ENCODE measurements around the gene POMT2.
"Not testable (repeated sequence)": the region's sequence is repeated elsewhere in the genome, so short reads cannot be mapped to it uniquely, and the experiment has no call there.

The POMT2 gene

DNA sequence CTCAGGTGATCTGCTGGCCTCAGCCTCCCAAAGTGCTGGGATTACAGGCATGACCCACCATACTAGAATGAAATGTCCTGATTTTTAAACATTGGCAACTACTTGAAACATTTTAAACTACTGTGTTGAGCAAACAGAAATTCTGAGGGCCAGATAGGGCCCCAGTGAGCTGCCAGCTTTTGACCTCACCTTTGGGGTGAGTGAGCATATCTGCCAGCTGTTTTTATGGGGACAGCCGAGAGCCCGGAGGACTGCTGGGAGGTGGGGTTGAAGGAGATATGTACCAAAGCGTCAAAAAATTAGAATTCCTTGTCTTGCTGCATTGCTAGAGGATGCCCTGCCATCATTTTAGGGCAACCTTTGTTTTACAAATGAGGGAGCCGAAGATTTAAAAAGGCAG lies 2.9 kb upstream of the POMT2 start:
- DNase-seq = no peak

DNA sequence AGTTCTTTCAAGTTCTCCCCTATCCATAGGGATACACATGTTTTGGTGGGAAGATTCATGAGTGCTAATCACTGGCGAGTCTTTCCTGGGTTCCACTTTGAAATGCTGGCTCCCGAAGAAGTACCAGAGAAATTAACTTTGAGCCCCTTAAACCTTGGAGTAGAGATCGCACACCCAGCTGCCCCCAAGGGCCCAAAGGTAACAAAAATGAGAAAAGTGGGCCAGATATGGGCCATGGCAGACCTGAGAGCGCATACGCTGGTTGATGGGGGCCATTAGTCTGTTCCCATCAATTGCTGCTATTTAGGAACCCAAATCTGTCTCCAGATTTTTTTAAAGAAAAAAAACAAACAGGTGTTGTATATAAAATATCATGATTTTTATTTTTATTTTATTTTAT lies 2.3 kb upstream of the POMT2 start:
- no peak for DNase-seq

DNA sequence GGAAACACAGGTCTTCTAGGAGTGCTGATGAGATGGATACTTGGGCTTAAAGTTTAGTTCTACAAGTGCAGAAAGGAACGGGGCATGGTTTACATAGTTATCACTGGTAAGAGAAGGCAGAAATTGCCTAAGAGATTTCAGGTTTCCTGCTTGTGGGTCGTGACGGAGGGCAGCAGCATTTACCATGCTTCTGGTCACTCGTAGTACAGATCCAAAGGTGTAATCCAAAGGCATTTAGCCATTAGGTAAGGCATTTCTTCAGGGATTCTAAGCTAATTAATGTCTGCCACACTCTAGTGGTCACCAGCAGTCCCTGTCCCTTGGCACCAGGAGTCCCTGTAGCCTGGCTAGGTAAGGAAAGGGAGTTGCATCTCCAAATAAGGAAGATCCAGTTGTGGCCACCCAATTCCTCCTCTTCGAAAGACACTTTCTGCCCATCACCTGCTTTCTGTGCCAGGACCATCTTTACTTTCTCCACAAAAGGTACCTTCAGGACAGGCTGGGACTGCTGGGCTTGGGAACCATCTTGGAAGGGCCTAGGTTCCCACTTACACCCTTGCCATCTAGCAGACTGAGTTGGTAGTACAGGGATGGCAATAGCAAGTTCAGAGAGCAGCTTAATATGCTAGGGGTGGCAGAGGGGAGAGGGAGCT lies 1.7 kb upstream of the POMT2 start:
- no peak for DNase-seq

DNA sequence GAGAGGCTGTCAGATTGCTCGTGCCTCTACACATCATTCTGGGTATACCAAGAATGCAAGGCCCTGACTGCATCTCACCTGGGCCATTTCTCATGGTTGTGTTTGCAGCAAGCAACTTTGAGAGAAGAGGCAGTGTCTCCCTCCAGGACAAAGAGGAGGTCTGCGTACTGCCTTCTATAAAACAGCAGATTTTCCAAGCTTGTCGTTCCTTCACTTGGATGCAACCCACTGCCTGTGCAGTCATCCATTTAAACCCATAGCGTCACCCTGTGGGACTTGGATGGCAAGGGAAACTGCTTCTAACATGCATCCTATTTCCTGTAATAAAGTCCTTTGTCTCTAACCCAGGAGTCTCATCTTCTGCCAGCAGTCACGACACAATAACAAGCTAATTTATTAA lies 1.3 kb downstream of the POMT2 start:
- DNase-seq = peak; percentile 60

DNA sequence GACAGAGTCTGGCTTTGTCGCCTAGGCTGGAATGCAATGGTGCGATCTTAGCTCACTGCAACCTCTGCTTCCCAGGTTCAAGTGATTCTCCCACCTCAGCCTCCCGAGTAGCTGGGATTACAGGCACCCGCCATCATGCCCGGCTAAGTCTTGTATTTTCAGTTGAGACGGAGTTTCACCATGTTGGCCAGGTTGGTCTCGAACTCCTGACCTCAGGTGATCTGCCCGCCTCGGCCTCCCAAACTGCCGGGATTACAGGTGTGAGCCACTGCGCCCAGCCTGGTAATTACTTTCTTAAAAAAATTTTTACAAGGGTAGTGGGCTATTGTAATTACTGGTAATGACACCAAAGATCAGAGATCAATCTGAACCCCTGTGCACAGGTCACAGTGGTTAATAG lies 1.9 kb downstream of the POMT2 start:
- not testable (repeated sequence) for DNase-seq

DNA sequence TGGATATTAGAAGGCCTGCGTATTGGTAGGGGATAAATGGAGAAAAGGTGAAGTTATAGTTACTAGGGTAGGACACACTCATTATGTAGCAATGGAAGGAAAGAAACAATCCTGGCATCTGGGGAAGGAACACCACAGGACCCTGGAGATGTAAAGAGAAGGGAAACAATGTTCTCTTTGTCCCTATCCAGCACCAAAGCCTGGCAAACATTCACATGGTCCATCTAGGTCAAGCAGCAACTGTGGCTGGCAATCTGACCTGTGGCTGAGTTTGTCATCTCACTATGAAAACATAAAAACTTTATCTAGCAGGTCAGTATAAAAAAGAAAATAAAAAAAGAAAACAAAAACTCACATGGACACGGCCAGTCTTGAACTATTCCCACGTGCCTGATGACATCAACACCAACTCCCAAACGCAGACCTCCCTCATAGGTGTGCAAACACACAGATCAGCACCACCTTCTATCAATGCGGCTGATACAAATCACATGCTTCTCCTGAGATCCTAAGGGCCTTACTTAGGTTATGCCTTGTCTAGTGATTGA lies 2.6 kb downstream of the POMT2 start:
- DNase-seq = peak; percentile 44

DNA sequence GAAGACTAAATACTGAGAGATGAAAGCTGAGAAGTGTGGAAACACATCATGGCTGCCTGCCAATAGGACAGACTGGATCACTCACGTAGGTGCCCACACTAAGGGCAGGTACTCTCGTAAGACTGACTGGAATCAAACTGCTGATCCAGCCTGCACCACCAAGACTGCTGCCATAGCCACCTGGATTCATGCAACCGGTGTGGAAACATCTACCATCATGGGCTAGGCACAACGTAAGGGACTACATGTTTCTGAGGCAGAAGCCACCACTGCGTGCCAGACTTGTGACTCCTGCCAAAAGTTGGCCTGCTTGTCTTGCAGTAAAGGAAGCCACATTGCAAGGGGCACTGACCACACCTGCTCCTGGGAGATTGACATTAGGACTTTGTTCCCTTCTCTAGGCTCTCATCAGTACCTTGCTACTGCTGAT lies 3.8 kb downstream of the POMT2 start:
- DNase-seq = no peak

DNA sequence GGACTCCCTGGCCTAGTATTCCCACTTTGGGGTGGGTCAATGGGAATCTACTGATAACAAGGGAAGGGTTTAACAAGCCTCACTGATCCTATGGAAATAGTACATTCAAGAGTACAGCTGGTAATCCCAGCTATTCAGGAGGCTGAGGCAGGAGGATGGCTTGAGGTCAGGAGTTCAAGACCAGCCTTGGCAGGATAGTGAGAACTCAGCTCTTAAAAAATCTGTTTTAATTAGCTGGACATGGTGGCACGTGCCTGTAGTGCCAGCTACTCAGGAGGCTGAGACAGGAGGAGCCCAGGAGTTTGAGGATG lies 4.5 kb downstream of the POMT2 start:
- DNase-seq = no peak

DNA sequence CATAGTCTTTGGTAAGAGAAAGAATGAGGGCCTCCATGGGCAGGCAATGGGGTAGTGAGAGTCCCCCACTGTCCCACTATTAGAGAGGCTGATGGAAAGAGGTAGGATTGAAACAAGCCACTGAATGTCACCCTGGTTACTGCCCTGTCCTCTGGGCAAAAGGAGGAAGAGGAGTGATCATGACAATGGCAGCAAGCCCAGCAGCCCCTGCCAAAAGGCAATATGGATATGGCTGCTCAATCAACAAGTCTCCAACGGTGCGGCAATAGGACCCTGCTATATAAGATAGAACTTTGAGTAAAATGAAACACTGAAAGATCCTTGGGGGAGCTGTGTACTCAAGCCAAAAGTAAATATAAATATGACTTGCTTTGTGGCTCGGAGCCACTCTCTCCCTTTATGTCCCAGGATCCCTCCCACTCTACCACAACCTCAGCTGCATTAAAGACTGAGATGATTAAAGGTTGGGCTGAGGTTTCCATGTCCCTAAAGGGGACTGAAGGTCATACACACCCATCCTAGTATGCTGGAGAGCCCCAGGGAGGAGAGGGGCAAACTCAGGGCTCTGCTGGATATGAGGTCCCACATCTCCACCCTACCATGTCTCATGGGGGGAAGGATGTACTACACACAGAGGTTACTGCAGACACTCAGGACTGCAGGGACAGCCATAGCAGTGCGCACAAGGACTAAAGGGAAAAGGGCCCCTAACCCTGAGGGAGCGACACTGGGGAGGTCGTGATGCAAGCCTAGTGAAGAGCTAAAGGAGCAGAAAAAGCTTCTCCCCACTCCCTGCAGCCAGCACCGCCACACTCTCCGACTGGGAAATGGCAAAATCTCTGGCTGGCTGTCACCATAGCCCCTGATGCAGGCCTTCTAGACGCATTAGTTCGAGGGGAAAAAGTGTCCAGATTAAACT lies 5.9 kb downstream of the POMT2 start:
- DNase-seq = no peak

DNA sequence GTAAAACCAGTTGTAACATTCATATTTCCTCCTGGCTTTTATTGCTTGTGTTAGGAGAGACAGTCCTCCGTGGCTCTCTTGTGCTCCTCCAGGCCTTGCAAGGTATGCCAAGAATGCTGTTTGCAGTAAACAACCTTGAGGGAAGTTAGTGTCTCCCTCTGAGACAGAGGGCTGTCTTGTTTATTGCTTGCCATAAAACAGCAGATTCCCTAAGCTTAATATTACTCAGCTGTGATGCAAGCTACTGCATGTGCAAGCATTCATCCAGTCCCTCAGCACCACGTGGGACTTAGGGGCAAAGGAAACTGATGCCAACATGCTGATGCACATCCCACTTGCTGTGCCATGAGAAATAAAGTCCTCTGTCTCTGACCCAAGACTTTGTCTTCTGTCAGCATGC lies 6.6 kb downstream of the POMT2 start:
- no peak for DNase-seq

DNA sequence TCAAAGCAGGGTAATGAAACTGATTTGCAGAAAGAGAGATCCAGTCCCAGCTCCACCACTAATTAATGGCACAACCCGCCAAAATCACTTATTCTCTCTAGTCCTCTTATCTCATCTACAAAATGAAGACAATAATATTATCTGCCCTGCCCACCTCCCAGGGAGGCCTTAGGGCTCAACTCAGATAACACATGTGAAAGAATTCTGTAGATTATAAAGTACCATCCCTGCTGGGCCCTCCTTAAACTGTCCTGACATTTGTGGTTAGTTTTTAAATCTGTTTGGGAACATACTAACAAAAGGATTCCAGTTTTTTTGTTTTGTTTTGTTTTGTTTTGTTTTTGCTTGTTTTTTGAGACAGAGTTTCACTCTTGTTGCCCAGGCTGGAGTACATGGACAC lies 7.3 kb downstream of the POMT2 start:
- DNase-seq = no peak

DNA sequence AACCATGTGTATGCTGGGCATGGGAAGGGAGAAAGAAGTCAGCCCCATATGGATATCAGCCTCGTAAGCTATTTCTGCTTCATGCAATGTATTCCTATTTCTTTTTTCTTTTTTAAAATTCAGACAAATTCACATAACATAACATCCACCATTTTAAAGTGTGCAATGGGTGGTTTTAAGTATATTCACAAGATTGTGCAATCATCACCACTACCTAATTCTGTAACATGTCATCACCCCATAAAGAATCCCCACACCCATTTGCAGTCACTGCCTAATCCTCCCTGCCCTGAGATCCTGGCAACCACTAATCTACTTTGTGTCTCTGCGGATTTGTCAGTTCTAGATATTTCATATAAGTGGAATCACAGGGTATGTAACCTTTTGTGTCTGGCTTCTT lies 9.5 kb downstream of the POMT2 start:
- no peak for DNase-seq

DNA sequence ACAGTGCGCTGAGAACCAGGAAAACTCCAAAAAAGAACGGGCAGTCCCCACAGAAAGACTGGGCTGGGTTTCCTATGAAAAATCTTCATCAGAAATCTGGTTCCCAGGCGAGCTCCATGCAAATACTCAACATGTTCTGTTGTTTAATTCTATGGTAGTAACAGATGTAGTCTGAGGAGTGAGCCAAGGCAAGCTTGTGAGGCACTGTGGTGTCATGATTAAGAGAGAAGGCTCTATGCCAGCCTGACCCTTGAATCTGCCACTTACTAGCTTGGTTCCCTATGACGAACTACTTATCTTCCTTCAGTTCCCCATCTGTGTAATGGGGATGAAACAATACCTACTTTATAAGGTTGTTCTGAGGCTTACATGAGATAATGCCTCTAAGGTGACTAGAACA lies 10.7 kb downstream of the POMT2 start:
- DNase-seq = no peak

DNA sequence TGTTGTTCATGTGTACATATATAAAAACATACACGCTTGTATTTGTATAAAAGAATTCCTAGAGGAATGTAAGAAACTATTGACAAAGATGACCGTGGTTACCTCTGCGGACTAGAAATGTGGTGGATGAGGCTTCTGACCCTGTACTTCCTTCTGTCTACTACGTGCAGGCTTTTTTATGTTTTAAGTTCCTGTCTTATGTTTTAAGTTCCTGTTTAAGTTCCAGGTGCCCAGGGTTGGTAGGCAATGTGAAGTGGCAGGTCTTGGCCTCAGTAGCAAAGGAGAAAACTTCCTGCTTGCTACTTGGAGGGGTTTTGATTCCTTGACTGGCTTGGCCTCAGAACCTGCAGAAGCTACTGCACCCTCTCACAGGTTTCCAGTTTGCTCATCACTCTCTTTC lies 11.6 kb downstream of the POMT2 start:
- DNase-seq = no peak

DNA sequence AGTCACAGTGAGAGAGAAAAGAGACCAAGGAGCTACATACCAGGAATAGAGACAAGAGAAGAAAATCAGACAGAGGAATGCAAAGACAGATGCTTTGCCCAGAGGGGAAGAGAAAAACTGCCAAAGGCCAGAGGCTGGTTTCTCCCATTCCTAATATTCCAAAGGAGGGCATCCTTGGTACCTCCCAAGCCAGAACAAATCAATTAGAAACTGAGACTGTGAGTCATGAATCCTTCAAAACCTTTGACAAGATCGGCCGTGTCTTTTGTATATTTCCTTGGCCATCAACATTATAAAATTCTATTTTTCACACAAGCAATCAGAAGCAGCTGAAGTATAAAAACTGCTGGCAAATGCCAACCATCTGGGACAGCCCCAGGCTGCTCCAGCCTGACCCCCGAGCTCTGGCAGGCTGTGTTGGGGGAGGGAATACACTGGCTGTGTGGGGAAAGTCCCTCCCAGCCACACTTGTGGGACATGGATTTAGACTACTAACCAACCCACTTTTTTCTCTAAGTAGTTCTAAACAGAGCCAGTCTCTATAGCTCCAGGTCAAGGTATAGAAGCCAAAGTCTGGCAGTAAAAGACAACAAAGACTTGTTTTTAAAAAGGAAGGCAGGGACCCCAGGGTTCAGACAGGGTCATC lies 13.7 kb downstream of the POMT2 start:
- DNase-seq = no peak

DNA sequence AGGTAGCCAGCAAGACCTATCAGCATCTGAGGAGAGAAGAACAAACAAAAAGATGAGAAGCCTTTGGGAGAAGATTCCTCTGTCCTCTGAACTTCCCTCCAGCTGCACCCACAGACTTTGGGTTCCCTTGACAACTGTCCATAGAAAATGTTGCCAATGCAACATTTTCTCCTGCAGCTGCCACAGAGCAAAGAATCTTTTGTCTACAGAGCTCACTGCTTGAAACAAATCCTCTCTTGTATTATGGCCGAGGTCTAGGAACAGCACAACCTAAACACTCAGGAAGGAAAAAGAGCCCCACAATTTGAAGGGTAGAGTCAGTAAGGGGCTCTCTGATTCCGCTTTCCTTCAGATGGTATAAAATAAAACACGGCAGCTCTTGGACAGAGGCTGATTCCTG lies 14.3 kb downstream of the POMT2 start:
- no peak for DNase-seq

DNA sequence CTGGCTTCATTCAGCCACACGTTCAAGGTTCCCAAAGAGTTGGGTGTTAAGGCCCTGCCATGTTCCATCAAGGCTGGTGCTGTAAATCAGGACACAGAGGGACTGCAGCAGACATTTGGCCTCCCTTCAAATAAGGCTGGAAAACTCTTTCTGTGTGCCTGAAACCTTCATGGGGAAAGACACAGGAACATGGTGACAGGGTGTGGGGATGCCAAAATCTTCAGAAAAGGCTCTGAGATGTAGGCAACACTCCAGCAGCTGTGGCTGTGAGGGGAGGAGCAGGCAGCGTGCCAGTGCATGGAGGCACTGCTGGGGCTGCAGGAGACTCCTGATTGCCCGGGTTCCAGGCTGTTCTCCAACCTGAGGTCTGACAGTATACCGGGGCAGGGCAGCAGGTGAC lies 15.0 kb downstream of the POMT2 start:
- no peak for DNase-seq

DNA sequence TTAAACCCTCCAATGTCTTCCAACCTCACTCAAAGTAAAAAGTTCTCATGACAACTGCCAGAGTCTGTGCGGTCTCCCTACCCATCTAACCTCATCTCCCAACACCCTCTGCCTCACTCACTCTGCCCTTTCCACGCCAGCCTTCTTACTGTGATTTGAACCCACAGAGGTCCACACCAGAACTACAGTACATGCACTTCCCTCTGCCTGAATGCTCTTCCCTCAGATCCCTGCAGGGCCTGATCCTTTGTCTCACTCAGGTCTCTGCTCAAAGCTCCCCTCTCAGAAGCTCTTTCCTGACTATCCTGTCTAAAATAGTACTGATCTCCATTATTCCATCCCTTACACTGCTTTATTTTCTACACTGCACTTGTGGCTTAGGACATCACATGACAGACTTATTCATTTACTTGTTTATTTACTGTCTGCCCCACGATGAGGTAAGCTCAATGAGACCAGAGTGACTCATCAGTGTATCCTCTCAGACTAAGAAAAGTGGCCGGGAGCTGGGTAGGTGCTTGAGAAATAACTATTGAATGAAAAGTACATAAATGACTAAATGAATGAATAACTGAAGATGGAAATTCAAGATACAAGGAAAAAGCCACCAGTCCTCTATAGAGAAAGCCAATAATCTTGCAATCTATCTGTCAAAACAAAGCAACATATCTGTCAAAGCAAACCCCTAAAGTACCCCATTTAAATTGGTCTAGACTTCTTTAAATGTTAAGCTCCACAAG lies 17.1 kb downstream of the POMT2 start:
- no peak for DNase-seq

DNA sequence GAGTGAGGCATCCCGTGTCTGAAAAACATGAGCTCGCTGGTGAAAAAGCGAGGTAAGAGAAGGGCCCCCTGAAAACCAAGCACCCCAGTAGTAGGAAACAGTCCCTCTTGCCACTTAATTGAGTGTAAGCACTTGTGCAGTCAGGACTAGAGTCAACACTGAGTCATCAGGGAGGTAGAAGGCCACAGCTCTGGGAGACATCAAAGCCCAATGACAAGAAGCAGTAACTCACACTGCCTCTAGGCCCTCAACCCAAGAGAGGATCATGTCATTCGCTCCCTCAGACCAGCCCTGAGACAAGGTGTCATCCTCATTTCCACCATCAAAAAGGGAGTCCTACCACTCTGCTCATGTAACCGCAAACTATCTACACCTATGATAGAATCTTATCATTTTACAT lies 17.8 kb downstream of the POMT2 start:
- DNase-seq = no peak

DNA sequence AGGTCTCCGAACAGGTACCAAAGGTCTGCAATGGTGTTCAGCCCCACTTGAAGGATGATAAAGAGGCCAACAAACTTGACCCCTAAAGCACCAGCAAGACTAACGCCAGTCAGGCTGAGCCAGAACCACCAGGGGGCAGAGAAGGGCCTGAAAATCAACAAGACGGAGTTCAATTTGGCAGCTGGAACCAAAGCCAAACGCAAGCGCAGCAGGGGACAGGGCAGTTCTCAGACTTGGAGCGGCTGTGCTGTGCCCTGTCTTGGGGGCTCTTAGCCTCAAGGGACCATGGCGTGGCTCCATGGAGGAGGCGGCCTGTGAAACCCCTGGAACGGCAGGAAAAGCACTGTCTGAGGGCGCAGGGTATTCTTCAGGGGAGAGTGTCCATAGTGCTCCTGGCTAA lies 19.6 kb downstream of the POMT2 start:
- peak; percentile 74 for DNase-seq

DNA sequence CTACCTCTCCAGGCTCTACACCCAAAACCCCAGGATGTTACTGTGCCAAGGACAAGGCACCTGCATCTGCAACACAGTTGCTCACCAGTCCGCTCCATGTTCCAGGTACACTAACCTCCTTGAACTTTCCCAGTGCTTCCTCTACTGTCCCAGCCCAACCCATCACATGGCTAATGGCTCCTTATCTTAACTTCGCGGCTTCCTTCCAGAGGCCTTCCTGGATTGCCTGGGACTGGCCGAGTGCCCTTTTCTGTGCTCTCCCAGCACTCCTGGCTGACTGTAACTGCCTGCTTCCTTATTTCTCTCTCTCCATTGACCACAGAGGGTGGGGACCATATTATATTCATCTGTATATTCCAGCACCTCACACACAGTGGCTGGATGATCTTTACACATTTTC lies 20.9 kb downstream of the POMT2 start:
- DNase-seq = no peak

DNA sequence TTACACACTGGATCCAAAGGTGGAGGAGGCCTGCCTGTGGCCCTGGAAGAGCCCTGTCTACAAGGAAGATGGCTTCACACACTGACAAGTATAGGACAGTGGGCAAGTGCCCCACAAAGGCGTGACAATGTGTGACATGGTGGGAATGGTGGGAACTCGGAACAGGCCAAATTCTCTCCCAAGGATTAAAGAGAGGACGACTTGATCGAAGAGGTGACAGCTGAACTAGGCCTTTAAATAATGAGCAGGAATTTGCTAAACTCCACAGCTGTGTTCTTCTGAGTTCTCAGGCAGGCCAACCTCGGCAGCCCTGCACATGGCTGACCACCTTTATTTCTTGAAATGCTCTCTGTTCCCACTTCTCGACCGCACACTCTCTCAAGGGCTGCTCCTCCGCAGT lies 23.8 kb downstream of the POMT2 start:
- no peak for DNase-seq

DNA sequence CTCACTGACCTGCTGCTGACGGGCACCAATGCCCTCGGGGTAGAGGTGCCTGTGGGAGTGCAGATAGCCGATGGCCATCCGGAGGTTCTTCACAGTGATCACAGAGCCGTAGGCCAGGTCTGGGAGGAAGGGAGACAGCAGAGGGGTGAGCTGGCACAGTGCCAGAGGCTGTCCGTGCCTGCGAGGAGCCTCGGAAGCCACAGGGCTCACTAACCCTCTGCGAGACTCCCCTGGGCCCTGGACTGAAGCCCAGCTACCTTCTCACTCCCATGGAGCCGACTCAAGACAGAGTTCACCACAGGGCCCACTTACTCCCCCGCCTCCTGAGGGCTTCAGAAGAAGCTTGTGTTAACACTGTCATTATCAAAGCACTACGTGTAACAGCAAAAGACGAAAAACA lies 24.5 kb downstream of the POMT2 start:
- no peak for DNase-seq
